Measurements from ENCODE around the gene SLC24A3.

Gene SLC24A3

GRCh38 chr20:19347943-19348456, 135.6 kb downstream of the SLC24A3 start:
- no peak for DNase-seq

GRCh38 chr20:19348582-19348981, 136.1 kb downstream of the SLC24A3 start:
- no peak for DNase-seq

GRCh38 chr20:19349879-19350278, 137.4 kb downstream of the SLC24A3 start:
- no peak for DNase-seq

- no peak for DNase-seq
Observed at GRCh38 chr20:19351542-19351941, 139.1 kb downstream of the SLC24A3 start.

GRCh38 chr20:19354950-19355349, 142.5 kb downstream of the SLC24A3 start:
- DNase-seq, result no peak

GRCh38 chr20:19361790-19362189, 149.3 kb downstream of the SLC24A3 start:
- no peak for DNase-seq

- DNase-seq, result no peak
Observed at GRCh38 chr20:19363476-19363875, 151.0 kb downstream of the SLC24A3 start.

GRCh38 chr20:19367591-19367990, 155.1 kb downstream of the SLC24A3 start:
- DNase-seq, result no peak

GRCh38 chr20:19368351-19368750, 155.9 kb downstream of the SLC24A3 start:
- DNase-seq, result no peak

- no peak for DNase-seq
Observed at GRCh38 chr20:19370076-19371075, 157.9 kb downstream of the SLC24A3 start.

- DNase-seq, result no peak
Observed at GRCh38 chr20:19371112-19371511, 158.7 kb downstream of the SLC24A3 start.

GRCh38 chr20:19374216-19374615, 161.8 kb downstream of the SLC24A3 start:
- no peak for DNase-seq

GRCh38 chr20:19375395-19375794, 163.0 kb downstream of the SLC24A3 start:
- no peak for DNase-seq

GRCh38 chr20:19375801-19376200, 163.4 kb downstream of the SLC24A3 start:
- no peak for DNase-seq

GRCh38 chr20:19376451-19377229, 164.2 kb downstream of the SLC24A3 start:
- no peak for DNase-seq

GRCh38 chr20:19378058-19378457, 165.6 kb downstream of the SLC24A3 start:
- no peak for DNase-seq

- no peak for DNase-seq
Observed at GRCh38 chr20:19380211-19380610, 167.8 kb downstream of the SLC24A3 start.

- DNase-seq, result no peak
Observed at GRCh38 chr20:19381947-19382346, 169.5 kb downstream of the SLC24A3 start.

GRCh38 chr20:19382386-19383340, 170.2 kb downstream of the SLC24A3 start:
- no peak for DNase-seq

GRCh38 chr20:19384940-19385339, 172.5 kb downstream of the SLC24A3 start:
- DNase-seq, result no peak

GRCh38 chr20:19387251-19387650, 174.8 kb downstream of the SLC24A3 start:
- no peak for DNase-seq
